Measurements from ENCODE around the gene UNC5B.

DNA sequence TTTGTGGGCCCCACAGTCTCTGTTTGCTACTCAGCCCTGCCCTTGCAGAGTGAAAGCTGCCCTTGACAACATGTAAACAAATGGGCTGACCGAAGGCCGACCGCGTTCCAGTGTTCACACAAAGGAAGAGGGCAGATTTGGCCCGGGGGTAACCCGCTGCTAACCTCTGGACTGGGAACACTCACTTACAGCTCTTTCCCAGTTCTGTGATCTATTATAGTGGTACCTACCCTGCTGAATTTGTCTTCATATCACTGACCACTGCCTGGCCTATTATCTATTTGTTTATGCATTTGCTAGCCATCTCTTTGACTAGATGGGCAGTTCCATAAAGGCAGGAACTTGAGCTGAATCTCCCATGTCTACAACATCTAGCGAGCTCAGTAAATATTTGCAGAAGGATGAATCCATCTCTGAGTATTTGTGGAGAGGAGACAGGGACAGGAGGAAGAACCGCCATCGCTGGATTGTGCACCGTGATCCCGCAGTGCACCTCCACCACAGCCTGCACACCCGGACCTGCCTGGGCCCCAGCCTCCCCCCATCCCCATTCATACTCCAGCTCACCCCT lies 121.9 kb downstream of the UNC5B start:
- no peak for TF ChIP-seq CTCF (IDR thresholded peaks at IDR 0.05; ENCODE audit: low read length)
- no peak for TF ChIP-seq EZH2 (optimal IDR thresholded peaks at IDR 0.05; ENCODE audit: low read depth, low read length)
